HG03039 (cell line): Measurements from ENCODE around the gene SSPN.
A peak's percentile ranks its signal among the peaks of the same experiment; 100 is the strongest.

Source experiments
- ATAC-seq: cut with Tn5 transposase; IDR thresholded peaks from one replicate; pipeline ENCODE4 v1.9.1; 2021; ENCODE audit warnings: mild to moderate bottlenecking, moderate library complexity; ENCODE audit not compliant: unreplicated experiment

Gene SSPN

GRCh38 chr12:26255893-26256645, 60.7 kb downstream of the SSPN start:
- no peak for ATAC-seq

- ATAC-seq: no peak
Measured at GRCh38 chr12:26264215-26264838, 69.0 kb downstream of the SSPN start.

GRCh38 chr12:26265606-26266005, 70.2 kb downstream of the SSPN start:
- no peak for ATAC-seq

GRCh38 chr12:26266881-26267280, 71.5 kb downstream of the SSPN start:
- ATAC-seq: no peak

GRCh38 chr12:26268841-26269561, 73.6 kb downstream of the SSPN start:
- no peak for ATAC-seq

- ATAC-seq: no peak
Measured at GRCh38 chr12:26269562-26270284, 74.3 kb downstream of the SSPN start.

GRCh38 chr12:26271024-26271423, 75.7 kb downstream of the SSPN start:
- ATAC-seq: no peak

GRCh38 chr12:26271889-26272492, 76.6 kb downstream of the SSPN start:
- no peak for ATAC-seq

- no peak for ATAC-seq
Measured at GRCh38 chr12:26272851-26273250, 77.5 kb downstream of the SSPN start.

- ATAC-seq: no peak
Measured at GRCh38 chr12:26273811-26274210, 78.4 kb downstream of the SSPN start.

GRCh38 chr12:26274441-26275312, 79.3 kb downstream of the SSPN start:
- peak; percentile 88 for ATAC-seq

GRCh38 chr12:26275313-26276131, 80.1 kb downstream of the SSPN start:
- no peak for ATAC-seq

GRCh38 chr12:26276709-26277108, 81.3 kb downstream of the SSPN start:
- ATAC-seq: no peak

- ATAC-seq: no peak
Measured at GRCh38 chr12:26277506-26278246, 82.3 kb downstream of the SSPN start.

GRCh38 chr12:26278266-26278665, 82.9 kb downstream of the SSPN start:
- no peak for ATAC-seq

- no peak for ATAC-seq
Measured at GRCh38 chr12:26278666-26279065, 83.3 kb downstream of the SSPN start.

GRCh38 chr12:26279091-26279490, 83.7 kb downstream of the SSPN start:
- ATAC-seq: no peak

- no peak for ATAC-seq
Measured at GRCh38 chr12:26279908-26280307, 84.5 kb downstream of the SSPN start.
